Measurements from ENCODE around the gene SFMBT1. TPM values are rescaled to one million over a fixed set of nuclear protein-coding genes. Genes with fewer than 3 reads are reported as not detected.

The SFMBT1 gene
- total and polyA plus RNA-seq, 2 of the 4 experiments (the other 2 are of a cell fraction) = 1.0 to 1.8 TPM

GRCh38 chr3:52979190-52979983 is 66.5 kb downstream of the SFMBT1 start:
- H3K4me3 ChIP-seq (ENCODE audit: insufficient read depth, low read depth, low read length) = no peak overlapping the region
- in situ Hi-C loops (cut with MboI; ENCODE audit: low sequenced_read_pairs) (no loop called here), intact Hi-C loops (cut with micrococcal nuclease) (no loop called here), dilution Hi-C loops (cut with HindIII; ENCODE audit: low sequenced_read_pairs, unreplicated experiment) (no loop called here)
- H3K27me3 ChIP-seq (ENCODE audit: control insufficient read depth, insufficient read depth, low read length) = no peaks in the 10 kb centered on the region
- 0 out of 4 replicates have a peak, but pooled peaks cover 0 to 3% of the 10 kb centered on the region in 2 experiments for H3K79me1 ChIP-seq (ENCODE audit: low read depth in 1 of 2, low read length in 2 of 2)
- 0 out of 2 replicates have a peak, but pooled peaks cover 3% of the 10 kb centered on the region for H3K9me1 ChIP-seq (ENCODE audit: insufficient read depth, low read length)
- no peaks in the 10 kb centered on the region for H3K4me1 ChIP-seq (ENCODE audit: control insufficient read depth, insufficient read depth, low read length)
- no peak overlapping the region for H3K23ac ChIP-seq (ENCODE audit: low read depth, low read length)
- H3K14ac ChIP-seq (replicated peaks; ENCODE audit: low read depth, low read length) = no peak overlapping the region
- H3K18ac ChIP-seq (ENCODE audit: low read depth, low read length) = no peak overlapping the region
- H2BK15ac ChIP-seq (ENCODE audit: low read depth, low read length) = no peak overlapping the region
- no TSS peak for BruUV-seq (replicated peaks)
- CTCF ChIA-PET = no interaction called here
- no peak overlapping the region for H3K4ac ChIP-seq (ENCODE audit: low read depth, low read length)
- no peaks in the 10 kb centered on the region for H3K9me3 ChIP-seq (ENCODE audit: control insufficient read depth, insufficient read depth, low read length)
- H4K5ac ChIP-seq (ENCODE audit: low read depth, low read length) = no peak overlapping the region
- H3K36me3 ChIP-seq (ENCODE audit: control insufficient read depth, insufficient read depth, low read length) = no peaks in the 10 kb centered on the region
- no peak overlapping the region for H4K91ac ChIP-seq (ENCODE audit: insufficient read depth, low read depth, low read length)
- no peak overlapping the region for H2AK5ac ChIP-seq (ENCODE audit: low read depth, low read length)
- no peak overlapping the region for H3K9ac ChIP-seq (ENCODE audit: low read depth, low read length)
- ATAC-seq (ENCODE audit: low read depth) = no peak
- DNase-seq = no peak
- H3K4me2 ChIP-seq (ENCODE audit: low read depth, low read length) = no peak overlapping the region
- H2AFZ ChIP-seq (replicated peaks; ENCODE audit: low read length, poor library complexity) = no peak overlapping the region
- WGBS, 2 experiments (ENCODE audit: extremely low coverage in 2 of 2, insufficient read length in 1 of 2) = 71% methylated on average over 1 of the region's 5 CpGs; no CpG with 5 or more reads in 1 of the 2 experiments
- H4K20me1 ChIP-seq (ENCODE audit: insufficient read depth, low read length) = no peaks in the 10 kb centered on the region
- H3K27ac ChIP-seq (ENCODE audit: insufficient read depth, low read length) = no peak overlapping the region
- POLR2A ChIA-PET (ENCODE audit: unreplicated experiment) = no interaction called here
- H4K8ac ChIP-seq (ENCODE audit: low read depth in 2 of 2, low read length in 2 of 2) = no peak overlapping the region
- H2BK20ac ChIP-seq (ENCODE audit: low read depth, low read length) = no peak overlapping the region
- H3K56ac ChIP-seq (ENCODE audit: extremely low read depth, insufficient read depth, low read length) = no peak overlapping the region
- no peak overlapping the region for H2BK120ac ChIP-seq (ENCODE audit: low read depth, low read length)
- no peak for TF ChIP-seq CTCF (conservative IDR thresholded peaks at IDR 0.05; ENCODE audit: low read depth, low read length)
- TF ChIP-seq SMC3 (IDR thresholded peaks at IDR 0.05; ENCODE audit: low read depth, low read length) = no peak
- no peak for TF ChIP-seq USF2 (IDR thresholded peaks at IDR 0.05; ENCODE audit: low read depth, low read length)
- TF ChIP-seq BHLHE40 (IDR thresholded peaks at IDR 0.05; ENCODE audit: low read depth, low read length) = no peak
- no peak for TF ChIP-seq NFE2L2 (IDR thresholded peaks at IDR 0.05; ENCODE audit: low read depth, low read length)
- no peak for TF ChIP-seq MXI1 (IDR thresholded peaks at IDR 0.05; ENCODE audit: borderline replicate concordance, low read depth, low read length)
- no peak for TF ChIP-seq ELK1 (IDR thresholded peaks at IDR 0.05; ENCODE audit: borderline replicate concordance, low read depth, low read length)
- no peak for TF ChIP-seq MAFK (IDR thresholded peaks at IDR 0.05; ENCODE audit: low read depth, low read length)
- TF ChIP-seq RAD21 (IDR thresholded peaks at IDR 0.05; ENCODE audit: low read length) = no peak
- no peak for TF ChIP-seq MAZ (IDR thresholded peaks at IDR 0.05; ENCODE audit: borderline replicate concordance, low read depth, low read length)
- H2AK9ac ChIP-seq (replicated peaks; ENCODE audit: low read depth, low read length, poor library complexity) = no peak overlapping the region
- H2BK5ac ChIP-seq (ENCODE audit: low read depth, low read length, poor library complexity, severe bottlenecking) = no peak overlapping the region

Data from IMR-90 (cell line).